ENCODE measurements around the gene FKBP9.
"Not testable (repeated sequence)": the region's sequence is repeated elsewhere in the genome, so short reads cannot be mapped to it uniquely, and the experiment has no call there.

Gene FKBP9, protein sequence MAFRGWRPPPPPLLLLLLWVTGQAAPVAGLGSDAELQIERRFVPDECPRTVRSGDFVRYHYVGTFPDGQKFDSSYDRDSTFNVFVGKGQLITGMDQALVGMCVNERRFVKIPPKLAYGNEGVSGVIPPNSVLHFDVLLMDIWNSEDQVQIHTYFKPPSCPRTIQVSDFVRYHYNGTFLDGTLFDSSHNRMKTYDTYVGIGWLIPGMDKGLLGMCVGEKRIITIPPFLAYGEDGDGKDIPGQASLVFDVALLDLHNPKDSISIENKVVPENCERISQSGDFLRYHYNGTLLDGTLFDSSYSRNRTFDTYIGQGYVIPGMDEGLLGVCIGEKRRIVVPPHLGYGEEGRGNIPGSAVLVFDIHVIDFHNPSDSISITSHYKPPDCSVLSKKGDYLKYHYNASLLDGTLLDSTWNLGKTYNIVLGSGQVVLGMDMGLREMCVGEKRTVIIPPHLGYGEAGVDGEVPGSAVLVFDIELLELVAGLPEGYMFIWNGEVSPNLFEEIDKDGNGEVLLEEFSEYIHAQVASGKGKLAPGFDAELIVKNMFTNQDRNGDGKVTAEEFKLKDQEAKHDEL

DNA sequence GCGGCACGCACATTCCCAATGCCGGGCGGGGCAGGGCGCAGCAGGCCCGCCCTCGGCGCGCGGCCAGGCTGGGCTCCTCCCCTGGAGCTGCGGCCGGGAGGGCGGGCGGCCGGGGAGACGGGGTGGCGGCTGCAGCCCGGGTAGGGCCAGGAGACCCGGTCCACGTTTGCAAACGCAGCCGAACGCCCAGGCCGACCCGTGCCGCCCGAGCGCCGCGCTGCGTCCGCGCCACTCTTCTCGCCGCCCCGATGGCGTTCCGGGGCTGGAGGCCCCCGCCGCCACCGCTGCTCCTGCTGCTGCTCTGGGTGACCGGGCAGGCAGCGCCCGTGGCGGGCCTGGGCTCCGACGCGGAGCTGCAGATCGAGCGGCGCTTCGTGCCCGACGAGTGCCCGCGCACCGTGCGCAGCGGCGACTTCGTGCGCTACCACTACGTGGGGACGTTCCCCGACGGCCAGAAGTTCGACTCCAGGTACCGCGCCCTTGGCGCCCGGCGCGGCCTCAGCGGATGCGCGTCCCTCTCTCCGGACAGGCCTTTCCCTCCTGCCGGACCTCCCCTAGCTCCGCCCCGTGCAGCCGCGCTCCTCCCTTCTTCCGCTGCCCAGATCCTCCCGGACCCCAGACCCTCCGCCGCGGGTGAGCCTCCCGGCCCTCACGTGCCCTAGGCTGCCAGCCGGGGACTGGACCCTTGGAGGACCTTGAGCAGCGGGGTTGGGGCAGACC is at the start of gene FKBP9:
FKBP9 (plus strand) TSS at position 115 of the 720 bp plus-strand sequence; CDS start at position 249, 134 bp downstream.
- DNase-seq: peak; percentile 36 to 89

DNA sequence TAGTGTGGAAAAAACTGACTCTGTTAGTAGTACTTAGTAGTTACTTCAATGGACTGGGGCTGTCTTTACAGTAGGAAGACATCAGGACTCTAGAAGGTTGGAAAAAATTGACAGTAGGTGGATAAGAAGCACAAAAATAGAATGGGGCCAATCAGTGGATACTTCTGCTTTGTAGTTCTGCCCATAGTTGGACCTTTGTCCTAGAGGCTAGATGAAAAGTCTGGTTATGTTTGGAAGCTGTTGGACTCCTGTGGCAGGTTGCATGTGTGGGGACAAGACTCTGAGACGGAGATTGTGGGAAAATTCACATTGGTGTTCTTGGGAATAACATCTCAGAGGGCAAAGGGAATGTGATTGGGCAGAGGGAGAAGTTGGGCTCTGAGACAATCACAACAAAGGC is 47.0 kb upstream of the FKBP9 start:
- no peak for DNase-seq

DNA sequence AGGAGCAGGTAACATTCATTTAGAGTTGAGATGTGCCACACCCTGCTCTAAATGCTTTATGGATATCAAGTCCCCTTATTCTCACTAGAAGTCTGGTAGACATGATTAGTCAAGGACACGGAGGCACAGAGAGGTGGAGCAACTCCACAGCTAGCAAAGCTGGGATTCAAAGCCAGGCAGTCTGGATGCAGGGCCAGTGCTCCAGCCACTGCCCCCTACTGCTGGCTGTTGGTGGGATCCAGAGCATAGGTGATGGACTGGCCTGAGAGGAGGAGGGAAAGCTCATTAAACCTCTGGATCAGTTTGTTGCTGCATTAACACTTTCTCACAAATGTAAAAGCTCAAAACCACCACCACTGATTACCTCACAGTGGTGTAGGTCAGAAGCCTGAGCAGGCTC is 43.1 kb upstream of the FKBP9 start:
- no peak for DNase-seq

DNA sequence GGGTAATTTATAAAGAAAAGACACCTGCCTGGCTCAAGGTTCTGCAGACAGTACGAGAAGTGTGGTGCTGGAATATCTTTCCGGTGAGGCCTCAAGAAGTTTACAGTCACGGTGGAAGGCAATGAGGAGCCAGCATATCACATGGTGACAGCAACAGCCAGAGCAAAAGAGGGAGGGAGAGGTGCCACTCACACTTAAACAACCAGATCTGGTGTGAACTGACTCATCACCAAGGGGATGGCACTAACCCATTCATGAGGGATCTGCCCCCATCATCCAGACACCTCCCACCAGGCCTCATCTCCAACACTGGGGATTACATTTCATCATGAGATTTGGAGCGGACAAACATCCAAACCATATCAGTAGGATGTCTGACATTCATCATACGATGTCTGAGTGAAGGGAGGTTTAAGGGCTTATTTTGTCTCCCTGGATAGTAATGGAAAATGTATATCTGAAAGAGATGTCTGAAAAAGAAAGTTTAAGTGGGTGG is 42.2 kb upstream of the FKBP9 start:
- no peak for DNase-seq

DNA sequence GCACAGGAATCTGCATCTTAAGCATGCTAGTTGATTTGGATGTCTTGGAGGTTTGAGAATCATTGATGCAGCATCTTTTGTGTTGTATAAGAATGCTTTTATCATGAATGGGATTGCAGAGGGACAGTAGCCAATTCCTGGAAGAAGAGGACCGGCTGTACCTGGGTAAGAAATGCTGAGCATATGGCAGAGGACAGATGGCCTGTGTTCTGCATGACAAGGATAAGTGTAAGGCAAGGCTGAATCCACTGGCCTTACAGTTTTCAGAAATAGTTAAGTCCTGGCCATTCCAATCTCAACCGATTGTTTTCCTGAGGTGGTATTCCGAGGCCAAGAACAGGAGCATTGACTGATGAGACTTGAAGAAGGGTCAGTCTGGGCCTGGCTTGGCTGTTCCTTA is 41.2 kb upstream of the FKBP9 start:
- no peak for DNase-seq

- not testable (repeated sequence) for DNase-seq
Observed at GRCh38 chr7:32916994-32917393, 40.2 kb upstream of the FKBP9 start.

- DNase-seq: no peak
Observed at GRCh38 chr7:32921896-32922295, 35.3 kb upstream of the FKBP9 start.

DNA sequence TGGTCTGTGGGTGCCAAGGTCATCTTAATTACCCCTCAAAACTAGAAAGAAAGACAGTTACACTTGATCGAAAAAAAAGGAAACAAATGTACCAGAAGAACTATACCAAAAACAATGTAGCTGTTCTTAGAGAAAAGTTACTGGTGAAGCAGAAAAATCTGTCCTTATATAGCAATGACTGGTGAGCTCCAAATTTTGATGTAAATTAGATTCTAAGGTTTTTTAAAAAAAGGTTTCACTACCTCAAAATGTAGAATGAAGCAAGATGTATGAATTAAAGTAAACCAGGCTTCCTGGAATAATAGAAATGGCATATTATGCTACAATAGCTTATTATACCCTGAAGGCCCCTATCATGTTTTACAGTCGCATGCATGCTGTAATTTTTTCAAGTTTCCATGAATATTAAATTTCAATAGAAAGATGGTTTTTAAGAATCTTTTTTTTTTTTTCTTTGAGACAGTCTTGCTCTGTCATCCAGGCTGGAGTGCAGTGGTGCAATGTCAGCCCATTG is 28.4 kb upstream of the FKBP9 start:
- DNase-seq: no peak

DNA sequence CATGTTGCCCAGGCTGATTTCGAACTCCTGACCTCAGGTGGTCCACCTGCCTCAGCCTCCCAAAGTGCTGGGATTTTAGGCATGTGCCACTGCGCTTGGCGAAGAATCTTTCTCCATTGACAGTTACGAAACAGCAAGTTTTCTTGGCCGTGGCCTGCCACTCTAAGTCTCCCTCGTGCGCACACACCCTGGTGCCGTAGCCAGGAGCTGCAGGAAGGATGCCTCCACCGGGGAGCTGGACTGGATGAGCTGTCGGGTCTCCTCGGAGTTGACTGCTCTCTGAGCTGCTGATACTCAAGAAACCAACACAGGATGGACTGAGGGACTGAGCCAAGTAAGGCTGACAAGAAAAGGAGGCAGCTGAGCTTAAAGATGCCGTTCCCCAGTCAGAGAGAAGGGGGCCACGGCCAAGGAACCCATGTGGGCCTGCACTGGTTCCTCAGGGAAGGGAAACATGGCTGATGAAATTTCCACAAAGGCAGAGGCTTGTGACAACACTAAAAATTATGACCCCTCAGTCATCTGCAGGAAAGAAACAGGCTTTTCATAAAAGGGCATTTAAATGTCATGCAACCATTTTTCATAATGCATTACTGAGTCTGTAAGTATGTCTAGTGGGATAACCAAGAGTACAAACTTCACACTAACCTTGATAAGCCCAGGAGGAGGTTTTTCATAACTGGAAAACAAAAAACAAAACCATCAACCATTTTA is 27.7 kb upstream of the FKBP9 start:
- DNase-seq: no peak

DNA sequence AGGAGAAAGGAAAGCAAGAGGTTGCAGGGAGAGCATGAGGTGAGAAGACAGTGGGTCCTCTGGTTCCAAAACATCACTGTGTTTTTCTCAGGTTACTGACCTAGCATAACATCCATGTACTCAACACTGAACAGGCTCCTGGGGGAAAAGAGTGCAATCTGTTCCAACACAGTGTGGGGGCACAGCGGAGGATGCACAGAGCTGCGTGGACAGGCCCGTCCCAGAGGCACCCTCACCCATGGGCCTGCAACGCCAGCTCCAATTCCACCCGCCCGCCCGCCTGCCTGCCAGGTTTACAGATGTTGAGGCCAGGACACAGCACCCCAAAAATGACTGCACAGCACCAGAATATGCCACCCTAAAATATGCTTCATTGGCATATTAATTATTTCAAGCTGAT is 26.9 kb upstream of the FKBP9 start:
- no peak for DNase-seq

DNA sequence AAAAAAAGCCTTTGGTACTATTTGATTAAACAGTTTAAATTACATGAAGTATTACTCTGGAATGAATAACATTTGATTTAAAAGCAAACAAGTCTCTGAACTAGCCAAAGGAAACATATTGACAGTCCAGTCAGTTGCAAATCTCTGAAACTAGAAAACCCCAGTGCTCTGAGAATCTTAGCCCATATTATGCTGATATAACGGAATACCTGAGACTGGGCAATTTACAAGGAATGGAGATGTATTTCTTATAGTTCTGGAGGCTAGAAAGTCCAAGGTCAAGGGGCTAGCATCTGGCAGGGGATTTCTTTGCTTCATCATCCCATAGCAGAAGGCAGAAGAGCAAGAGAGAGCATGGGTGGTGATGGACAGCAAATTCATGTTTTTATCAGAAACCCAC is 21.7 kb upstream of the FKBP9 start:
- DNase-seq: no peak

- DNase-seq: no peak
Observed at GRCh38 chr7:32936689-32937088, 20.6 kb upstream of the FKBP9 start.

DNA sequence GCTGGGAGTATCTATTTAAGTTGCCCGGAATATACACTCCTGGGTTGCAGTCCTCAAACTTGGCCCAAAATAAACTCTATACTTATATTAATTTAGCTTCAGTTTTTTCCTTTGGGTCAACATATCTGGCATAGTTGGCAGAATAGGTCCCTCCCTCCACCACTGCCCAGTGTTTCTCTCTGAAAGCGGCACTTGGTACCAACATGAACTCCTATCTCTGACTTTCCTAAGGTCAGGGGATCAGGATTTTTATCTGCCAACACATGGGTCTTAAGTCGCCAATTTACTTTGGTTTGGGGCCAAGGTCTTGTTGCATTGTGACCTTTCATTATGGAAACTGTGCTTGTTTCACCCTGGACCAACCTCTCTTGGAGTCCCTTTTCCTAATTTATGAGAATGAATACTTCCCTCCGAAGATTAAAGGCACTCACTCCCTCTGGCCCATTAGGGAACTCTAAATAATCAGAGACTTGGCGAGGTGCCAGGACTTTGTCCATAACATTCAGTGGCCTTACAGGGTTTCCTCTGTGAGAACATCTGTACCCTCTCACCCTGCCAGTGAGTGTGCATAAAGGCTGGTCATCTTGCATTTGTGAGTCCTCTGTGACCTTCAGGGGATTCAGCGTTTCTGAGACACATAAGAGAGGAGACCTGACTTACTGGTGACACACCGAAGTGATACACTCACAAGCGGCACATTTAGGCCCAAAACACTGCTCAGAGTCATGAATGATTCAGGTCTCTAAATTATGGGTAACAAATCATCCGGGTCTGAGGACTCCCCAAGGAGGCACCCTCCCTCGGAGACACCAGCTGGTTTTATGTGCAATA is 19.7 kb upstream of the FKBP9 start:
- DNase-seq: peak in 1 of 2 experiments; percentile 63

GRCh38 chr7:32941181-32941580 is 16.1 kb upstream of the FKBP9 start:
- no peak for DNase-seq

GRCh38 chr7:32941681-32942414 is 15.4 kb upstream of the FKBP9 start:
- DNase-seq: no peak

DNA sequence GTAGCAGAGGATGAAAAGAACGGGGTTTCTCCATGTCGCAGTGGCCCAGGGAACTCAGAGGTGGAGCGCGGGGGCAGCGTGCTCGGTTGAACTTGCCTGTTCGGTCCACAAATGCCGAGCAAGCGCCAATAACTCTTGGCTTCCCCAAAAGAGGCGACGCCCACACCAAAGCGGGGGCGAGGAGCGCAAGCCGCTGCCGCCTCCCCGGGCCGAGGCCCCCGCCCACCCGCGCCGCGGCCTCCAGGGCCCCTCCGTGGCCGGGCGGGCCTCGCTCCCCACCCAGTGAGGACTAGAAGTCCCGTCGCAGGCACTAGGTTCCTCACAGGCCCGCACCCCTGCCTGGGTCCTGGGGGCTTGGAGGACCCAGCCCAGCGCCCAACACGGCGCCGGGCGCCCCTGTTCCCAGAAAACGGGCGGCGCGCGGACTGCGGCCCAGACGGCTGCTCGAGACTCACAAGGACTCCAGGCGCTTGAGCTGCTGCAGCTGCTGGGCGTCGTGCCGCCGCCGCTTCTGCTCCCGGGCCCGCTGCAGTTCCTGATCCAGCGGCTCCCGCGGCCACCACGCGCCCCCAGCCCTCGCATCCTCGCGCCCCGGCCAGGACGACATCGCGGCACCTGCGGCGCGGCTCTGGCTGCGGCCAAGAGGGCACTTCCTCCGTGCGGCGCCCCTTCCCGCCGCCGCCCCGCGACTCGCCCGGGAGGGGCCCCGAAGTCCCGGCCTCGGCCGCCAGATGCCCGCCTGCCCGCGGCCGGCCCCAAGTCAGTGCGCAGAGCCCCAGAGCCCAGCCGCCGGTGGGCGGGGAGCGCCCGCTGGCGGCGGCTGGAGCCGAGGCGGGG is 14.6 kb upstream of the FKBP9 start:
- DNase-seq: peak in 1 of 2 experiments; percentile 77

DNA sequence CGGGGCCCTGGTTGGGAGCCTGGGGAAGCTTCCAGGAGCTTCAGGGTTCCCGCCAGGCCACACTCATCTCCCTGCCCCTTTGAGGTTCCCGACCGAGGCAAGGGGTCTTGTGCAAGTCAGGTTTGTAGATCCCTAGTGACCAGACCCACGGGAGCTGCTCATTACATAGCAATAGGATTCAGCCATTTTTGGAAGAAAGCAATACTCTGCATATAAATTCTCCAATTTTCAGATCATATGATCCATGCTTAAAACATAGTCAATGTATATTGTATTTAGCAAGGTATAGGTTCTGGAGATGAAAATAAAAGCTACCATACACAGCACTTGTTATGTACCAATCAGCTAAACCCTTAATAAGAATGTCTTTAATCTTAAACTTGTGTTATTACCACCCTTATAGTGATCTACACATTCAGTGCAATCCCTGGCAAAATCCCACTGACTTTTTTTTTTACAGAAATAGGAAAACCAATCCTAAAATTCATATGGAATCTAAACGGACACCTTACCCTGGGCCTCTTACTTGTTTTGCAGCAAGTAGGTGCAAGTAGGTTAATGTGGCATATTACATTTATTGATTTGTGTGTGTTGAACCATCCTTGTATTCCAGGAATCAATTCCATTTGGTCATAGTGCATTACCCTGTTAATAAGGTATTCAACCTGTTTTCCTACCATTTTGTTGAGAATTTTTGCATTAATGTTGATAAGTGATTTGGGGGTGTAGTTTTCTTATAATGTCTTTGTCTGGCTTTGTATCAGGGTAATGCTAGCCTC is 13.8 kb upstream of the FKBP9 start:
- peak in 1 of 2 experiments; percentile 38 for DNase-seq

DNA sequence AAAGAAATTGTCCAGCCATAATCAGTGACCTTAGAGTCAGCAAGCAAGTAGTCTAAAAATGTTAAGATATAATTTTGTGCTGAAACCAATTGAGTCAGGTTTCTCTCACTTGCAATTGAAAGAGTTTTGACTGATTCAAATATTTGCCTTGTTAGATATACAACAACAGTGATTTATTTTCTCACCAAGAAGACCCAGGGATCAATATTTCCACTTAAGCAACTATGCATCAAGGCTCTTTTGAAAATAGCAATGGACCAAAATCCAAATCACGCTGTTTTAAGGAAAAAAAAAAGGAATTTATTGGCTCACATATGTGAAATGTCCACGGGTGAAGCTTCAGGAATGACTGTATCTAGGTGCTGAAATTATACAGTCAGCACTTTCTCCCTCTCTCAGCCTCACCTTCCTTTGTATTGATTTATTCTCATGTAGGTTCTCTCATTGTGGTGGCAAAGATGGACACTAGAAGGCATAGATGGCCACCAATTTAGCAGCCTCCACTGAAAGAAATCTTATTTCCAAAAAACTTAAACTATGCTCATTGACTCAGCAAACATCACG is 9.7 kb upstream of the FKBP9 start:
- DNase-seq: no peak

DNA sequence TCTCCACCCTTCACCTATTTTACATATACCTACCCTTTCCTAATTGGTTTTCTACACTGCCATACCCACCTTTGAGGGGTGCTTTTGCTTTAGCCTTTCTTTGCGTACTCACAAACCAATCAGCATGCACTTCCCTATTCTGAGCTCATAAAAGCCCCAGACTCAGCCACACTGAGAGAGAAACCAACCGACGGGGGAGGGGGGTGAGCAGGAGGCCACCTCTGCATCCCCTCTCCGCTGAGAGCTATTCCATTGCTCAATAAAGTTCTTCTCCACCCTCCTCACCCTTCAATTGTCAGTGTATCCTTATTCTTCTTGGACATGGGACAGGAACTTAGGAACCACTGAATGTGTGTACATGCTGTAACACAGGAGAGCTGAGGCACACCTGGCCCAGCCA is 9.0 kb upstream of the FKBP9 start:
- no peak for DNase-seq

Measured in NCI-H446 (cell line).